Breast epithelium (tissue), 3 donors: ENCODE results near the gene PAFAH1B1.

Experiments used
- CTCF ChIP-seq, 3 donors: fragments of 450-650 bp; IDR thresholded peaks; one replicate each; pipeline ENCODE4 v1.5.1; 2016 to 2017; ENCODE audit warnings: antibody characterized with exemption in 3 of 3, mild to moderate bottlenecking in 3 of 3, moderate library complexity in 3 of 3
- POLR2A ChIP-seq: fragments of 450-650 bp; IDR thresholded peaks from one replicate; pipeline ENCODE4 v1.6.1; 2016; ENCODE audit warnings: antibody characterized with exemption, mild to moderate bottlenecking, moderate library complexity
- POLR2AphosphoS5 ChIP-seq, 3 donors: sonication (generic); formaldehyde crosslinking; IDR thresholded peaks; one replicate each; pipeline ENCODE4 v1.6.1; 2017; ENCODE audit warnings: antibody characterized with exemption in 3 of 3

- TF ChIP-seq CTCF (IDR thresholded peaks at IDR 0.05) = no peak
- no peak for TF ChIP-seq POLR2A
- no peak for TF ChIP-seq POLR2AphosphoS5 (IDR thresholded peaks at IDR 0.05)
Observed at GRCh38 chr17:2694381-2695242, 101.2 kb downstream of the PAFAH1B1 start.
